Keratinocyte (primary cell): ENCODE results near the gene ONECUT2. TPM values are rescaled to one million over a fixed set of nuclear protein-coding genes. Genes with fewer than 3 reads are reported as not detected.

Source experiments
- DNase-seq: peaks from one replicate; pipeline ENCODE4 v3.0.0-alpha.2; 2011; ENCODE audit warnings: low read depth, missing footprints, low spot score
- FAIRE-seq: peaks from 2 replicates; lab custom pipeline; 2011; peaks lifted over from hg19 to GRCh38; lab: Jason Lieb, UNC
- H2AFZ ChIP-seq: 2 replicates; pipeline ENCODE4 v1.6.0; 2012; ENCODE audit warnings: low read length, control low read depth, inconsistent platforms; ENCODE audit not compliant: control insufficient read depth
- H3K27ac ChIP-seq: 2 replicates; pipeline ENCODE4 v1.5.1; 2011; ENCODE audit warnings: low read length; ENCODE audit not compliant: control insufficient read depth, insufficient read depth
- H3K27me3 ChIP-seq: 3 replicates; pipeline ENCODE4 v1.6.0; 2011; ENCODE audit warnings: low read length; ENCODE audit not compliant: control insufficient read depth, insufficient read depth; ENCODE audit errors: extremely low read depth
- H3K36me3 ChIP-seq, 2 experiments: 2 replicates in 1 of 2; 3 replicates in 1 of 2; pipeline ENCODE4 v1.5.1; 2011; ENCODE audit warnings: low read length in 2 of 2, mild to moderate bottlenecking in 1 of 2; ENCODE audit not compliant: control insufficient read depth in 2 of 2, insufficient read depth in 2 of 2; ENCODE audit errors: extremely low read depth in 1 of 2
- H3K4me1 ChIP-seq: 3 replicates; pipeline ENCODE4 v1.5.1; 2011; ENCODE audit warnings: low read length; ENCODE audit not compliant: control insufficient read depth, insufficient read depth; ENCODE audit errors: extremely low read depth
- H3K4me2 ChIP-seq: 3 replicates; pipeline ENCODE4 v1.6.0; 2011; ENCODE audit warnings: low read depth, low read length; ENCODE audit not compliant: control insufficient read depth, insufficient read depth; ENCODE audit errors: extremely low read depth
- H3K4me3 ChIP-seq, 3 experiments: fragments of 200-600 bp in 1 of 3; sonication (generic) in 1 of 3; 2 replicates in 2 of 3; 3 replicates in 1 of 3; pipeline ENCODE4 v1.5.1; 2011 to 2016; ENCODE audit warnings: low read length in 3 of 3, mild to moderate bottlenecking in 3 of 3, control low read depth in 2 of 3, inconsistent platforms in 1 of 3, low read depth in 1 of 3, mixed read lengths in 1 of 3, mixed run types in 1 of 3, moderate library complexity in 1 of 3; ENCODE audit not compliant: control insufficient read depth in 2 of 3, insufficient read depth in 2 of 3; ENCODE audit errors: extremely low read depth in 1 of 3
- H3K79me2 ChIP-seq: 2 replicates; pipeline ENCODE4 v1.6.0; 2012; ENCODE audit warnings: low read length; ENCODE audit not compliant: control insufficient read depth, insufficient read depth
- H3K9ac ChIP-seq: 3 replicates; pipeline ENCODE4 v1.6.0; 2011; ENCODE audit warnings: low read length; ENCODE audit not compliant: control insufficient read depth, insufficient read depth; ENCODE audit errors: extremely low read depth
- H3K9me1 ChIP-seq: 3 replicates; pipeline ENCODE4 v1.6.0; 2011; ENCODE audit warnings: low read length; ENCODE audit not compliant: control insufficient read depth, insufficient read depth; ENCODE audit errors: extremely low read depth
- H3K9me3 ChIP-seq: 2 replicates; pipeline ENCODE4 v1.5.1; 2012; ENCODE audit warnings: low read depth, low read length; ENCODE audit not compliant: control insufficient read depth
- H4K20me1 ChIP-seq: 3 replicates; pipeline ENCODE4 v1.6.0; 2011; ENCODE audit warnings: low read length; ENCODE audit not compliant: control insufficient read depth, insufficient read depth; ENCODE audit errors: extremely low read depth
- CTCF ChIP-seq, 3 experiments: IDR thresholded peaks in 1 of 3; conservative IDR thresholded peaks in 1 of 3; optimal IDR thresholded peaks in 1 of 3; 2 replicates in 2 of 3; 3 replicates in 1 of 3; pipeline versions ENCODE3 to v1.5.1; 2011; ENCODE audit warnings: low read length in 3 of 3, mild to moderate bottlenecking in 3 of 3, moderate library complexity in 2 of 3, control low read depth in 1 of 3, inconsistent platforms in 1 of 3; ENCODE audit not compliant: insufficient read depth in 2 of 3; ENCODE audit errors: extremely low read depth in 1 of 3
- EZH2 ChIP-seq: IDR thresholded peaks from one replicate; pipeline ENCODE4 v1.6.1; 2012; ENCODE audit warnings: inconsistent platforms, mild to moderate bottlenecking, low read length, moderate library complexity
- dilution Hi-C: fragments of 300-500 bp; cut with MboI; formaldehyde crosslinking; loops from one replicate; pipeline ENCODE4 v1.7.0; 2020; ENCODE audit warnings: low sequenced_read_pairs; ENCODE audit not compliant: extremely low pct_ligation_motif_present
- polyA plus RNA-seq, 5 experiments: library from polyadenylated mRNA; depleted of rRNA in 3 of 5; stranded (reverse) in 3 of 5; stranded (forward) in 1 of 5; unstranded in 1 of 5; fragments of >200 nt; gene quantifications; 1 replicate in 1 of 5; 2 replicates in 3 of 5; 3 replicates in 1 of 5; pipeline versions ENCODE4 v1.2.1 to v1.2.3, GENCODE V29; 2011 to 2012; ENCODE audit warnings: missing spikeins in 2 of 5, low read depth in 1 of 5, low replicate concordance in 1 of 5

Gene ONECUT2
- polyA plus RNA-seq, 1 donor (not counting 4 experiments of a cell fraction or from before 2014, with no cell fraction given) = 0.01 TPM

- no peak overlapping the region for H3K27ac ChIP-seq
- dilution Hi-C loops = no loop called here
- TF ChIP-seq CTCF (optimal IDR thresholded peaks at IDR 0.05 in 1 of 3, IDR thresholded peaks at IDR 0.05 in 1 of 3, conservative IDR thresholded peaks at IDR 0.05 in 1 of 3; ENCODE audit: extremely low read depth in 1 of 3, insufficient read depth in 2 of 3, low read length in 3 of 3) (no peak), EZH2 (no peak)
- H3K9me1 ChIP-seq = no peaks in the 10 kb centered on the region
- DNase-seq (no peak), FAIRE-seq (no peak)
- H2AFZ ChIP-seq = no peak overlapping the region
- H3K4me3 ChIP-seq = no peak overlapping the region
- H3K27me3 ChIP-seq = no peaks in the 10 kb centered on the region
- no peak overlapping the region for H3K9ac ChIP-seq
- H3K9me3 ChIP-seq = no peaks in the 10 kb centered on the region
- H3K4me2 ChIP-seq = no peak overlapping the region
- no peaks in the 10 kb centered on the region for H3K4me1 ChIP-seq
- H3K79me2 ChIP-seq = no peaks in the 10 kb centered on the region
- no peaks in the 10 kb centered on the region for H3K36me3 ChIP-seq
- no peaks in the 10 kb centered on the region for H4K20me1 ChIP-seq
These were observed 26.6 kb downstream of the ONECUT2 start for GRCh38 chr18:57461652-57462269.

DNA sequence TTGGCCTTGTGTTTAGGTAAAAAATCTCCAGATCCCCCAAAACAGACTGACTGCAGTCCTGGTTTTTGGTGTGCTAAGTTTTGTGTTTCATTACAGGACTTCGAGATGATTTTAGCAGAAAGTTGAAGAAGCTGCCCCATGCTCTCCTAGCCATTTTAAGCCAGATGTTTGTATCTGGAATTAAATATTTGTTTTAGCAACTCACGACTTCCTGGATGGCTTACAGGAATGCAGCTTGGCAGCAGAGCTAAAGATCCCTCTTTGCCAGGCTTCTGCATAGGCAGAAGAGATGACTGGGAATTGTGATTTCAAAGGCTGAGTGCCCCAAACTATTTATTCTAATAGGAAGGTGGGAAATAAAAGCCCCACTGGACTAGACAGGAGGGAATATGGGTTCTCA is 31.1 kb downstream of the ONECUT2 start:
- no peak overlapping the region for H3K27ac ChIP-seq
- H3K79me2 ChIP-seq = no peaks in the 10 kb centered on the region
- no peaks in the 10 kb centered on the region for H3K4me1 ChIP-seq
- H4K20me1 ChIP-seq = no peaks in the 10 kb centered on the region
- H3K4me2 ChIP-seq = no peak overlapping the region
- DNase-seq (no peak), FAIRE-seq (no peak)
- no peak overlapping the region for H3K4me3 ChIP-seq
- dilution Hi-C loops = no loop called here
- TF ChIP-seq CTCF (optimal IDR thresholded peaks at IDR 0.05 in 1 of 3, IDR thresholded peaks at IDR 0.05 in 1 of 3, conservative IDR thresholded peaks at IDR 0.05 in 1 of 3; ENCODE audit: extremely low read depth in 1 of 3, insufficient read depth in 2 of 3, low read length in 3 of 3) = no peak
- no peak for TF ChIP-seq EZH2
- H3K9me1 ChIP-seq = no peaks in the 10 kb centered on the region
- H3K27me3 ChIP-seq = no peaks in the 10 kb centered on the region
- H3K9me3 ChIP-seq = no peaks in the 10 kb centered on the region
- no peaks in the 10 kb centered on the region for H3K36me3 ChIP-seq
- no peak overlapping the region for H3K9ac ChIP-seq
- no peak overlapping the region for H2AFZ ChIP-seq
